Measurements from ENCODE around the gene CYP11A1.

The CYP11A1 gene

GRCh38 chr15:74315626-74316025 is 51.8 kb downstream of the CYP11A1 start:
- Mint-ChIP-seq H3K27ac (peak overlapping the region; percentile 56), H3K4me3 (peak overlapping the region; percentile 21), H3K36me3 (no peaks in the 10 kb centered on the region), H3K9me3 (no peaks in the 10 kb centered on the region), H3K4me1 (peaks cover 24% of the 10 kb centered on the region), H3K27me3 (no peaks in the 10 kb centered on the region)
- DNase-seq (ENCODE audit: low spot score in 2 of 2) (no peak), ATAC-seq (ENCODE audit: low read depth) (no peak)

GRCh38 chr15:74314795-74315438 is 52.5 kb downstream of the CYP11A1 start:
- Mint-ChIP-seq H3K4me1 (peaks cover 23% of the 10 kb centered on the region), H3K36me3 (no peaks in the 10 kb centered on the region), H3K27me3 (peaks cover under 1% of the 10 kb centered on the region), H3K9me3 (no peaks in the 10 kb centered on the region), H3K4me3 (no peak overlapping the region), H3K27ac (peak overlapping the region; percentile 56)
- DNase-seq (ENCODE audit: low spot score in 2 of 2) (no peak), ATAC-seq (ENCODE audit: low read depth) (no peak)

- Mint-ChIP-seq H3K4me1 (peaks cover 22% of the 10 kb centered on the region), H3K4me3 (no peak overlapping the region), H3K27me3 (peaks cover 5% of the 10 kb centered on the region), H3K36me3 (no peaks in the 10 kb centered on the region), H3K9me3 (no peaks in the 10 kb centered on the region), H3K27ac (no peak overlapping the region)
- ATAC-seq (ENCODE audit: low read depth) (no peak), DNase-seq (ENCODE audit: low spot score in 2 of 2) (no peak)
These were observed 53.6 kb downstream of the CYP11A1 start for GRCh38 chr15:74313889-74314288.

GRCh38 chr15:74312445-74313007 is 54.9 kb downstream of the CYP11A1 start:
- Mint-ChIP-seq H3K4me3 (no peak overlapping the region), H3K9me3 (no peaks in the 10 kb centered on the region), H3K36me3 (no peaks in the 10 kb centered on the region), H3K27me3 (peaks cover 10% of the 10 kb centered on the region), H3K27ac (no peak overlapping the region), H3K4me1 (peaks cover 13% of the 10 kb centered on the region)
- DNase-seq (ENCODE audit: low spot score in 2 of 2), result no peak
- ATAC-seq (ENCODE audit: low read depth), result no peak

GRCh38 chr15:74311734-74312444 is 55.6 kb downstream of the CYP11A1 start:
- ATAC-seq (ENCODE audit: low read depth) (no peak), DNase-seq (ENCODE audit: low spot score in 2 of 2) (no peak)
- Mint-ChIP-seq H3K27ac (no peak overlapping the region), H3K9me3 (no peaks in the 10 kb centered on the region), H3K36me3 (no peaks in the 10 kb centered on the region), H3K27me3 (peaks cover 14% of the 10 kb centered on the region), H3K4me1 (peaks cover 10% of the 10 kb centered on the region), H3K4me3 (no peak overlapping the region)

GRCh38 chr15:74307827-74308811 is 59.3 kb downstream of the CYP11A1 start:
- no peaks in the 10 kb centered on the region for H3K4me1 Mint-ChIP-seq
- no peak overlapping the region for H3K4me3 Mint-ChIP-seq
- H3K27me3 Mint-ChIP-seq, result peaks cover 32% of the 10 kb centered on the region
- no peaks in the 10 kb centered on the region for H3K9me3 Mint-ChIP-seq
- H3K36me3 Mint-ChIP-seq, result no peaks in the 10 kb centered on the region
- no peak overlapping the region for H3K27ac Mint-ChIP-seq
- peak in 1 of 2 donors; percentile 28 for DNase-seq (ENCODE audit: low spot score in 2 of 2)
- ATAC-seq (ENCODE audit: low read depth), result peak; percentile 70

- ATAC-seq (ENCODE audit: low read depth) (no peak), DNase-seq (ENCODE audit: low spot score in 2 of 2) (no peak)
- no peaks in the 10 kb centered on the region for H3K9me3 Mint-ChIP-seq
- H3K27me3 Mint-ChIP-seq, result peaks cover 36% of the 10 kb centered on the region
- peaks cover 2% of the 10 kb centered on the region for H3K4me1 Mint-ChIP-seq
- no peaks in the 10 kb centered on the region for H3K36me3 Mint-ChIP-seq
- no peak overlapping the region for H3K27ac Mint-ChIP-seq
- no peak overlapping the region for H3K4me3 Mint-ChIP-seq
These were observed 60.6 kb downstream of the CYP11A1 start for GRCh38 chr15:74306781-74307217.

- Mint-ChIP-seq H3K4me3 (no peak overlapping the region), H3K36me3 (no peaks in the 10 kb centered on the region), H3K4me1 (peaks cover 2% of the 10 kb centered on the region), H3K27me3 (peaks cover 42% of the 10 kb centered on the region), H3K9me3 (no peaks in the 10 kb centered on the region), H3K27ac (no peak overlapping the region)
- DNase-seq (ENCODE audit: low spot score in 2 of 2) (no peak), ATAC-seq (ENCODE audit: low read depth) (no peak)
These were observed 61.8 kb downstream of the CYP11A1 start for GRCh38 chr15:74305687-74306086.

GRCh38 chr15:74304431-74304830 is 63.0 kb downstream of the CYP11A1 start:
- H3K36me3 Mint-ChIP-seq, result no peaks in the 10 kb centered on the region
- ATAC-seq (ENCODE audit: low read depth), result no peak
- H3K4me3 Mint-ChIP-seq, result no peak overlapping the region
- no peak for DNase-seq (ENCODE audit: low spot score in 2 of 2)
- H3K9me3 Mint-ChIP-seq, result no peaks in the 10 kb centered on the region
- H3K4me1 Mint-ChIP-seq, result peaks cover 2% of the 10 kb centered on the region
- no peak overlapping the region for H3K27ac Mint-ChIP-seq
- peaks cover 47% of the 10 kb centered on the region for H3K27me3 Mint-ChIP-seq

- Mint-ChIP-seq H3K27ac (no peak overlapping the region), H3K36me3 (no peaks in the 10 kb centered on the region), H3K4me1 (peaks cover 2% of the 10 kb centered on the region), H3K4me3 (no peak overlapping the region), H3K9me3 (no peaks in the 10 kb centered on the region), H3K27me3 (peaks cover 44% of the 10 kb centered on the region)
- ATAC-seq (ENCODE audit: low read depth) (no peak), DNase-seq (ENCODE audit: low spot score in 2 of 2) (no peak)
These were observed 63.6 kb downstream of the CYP11A1 start for GRCh38 chr15:74303741-74304309.

- DNase-seq (ENCODE audit: low spot score in 2 of 2), result peak in 1 of 2 donors; percentile 33
- no peaks in the 10 kb centered on the region for H3K36me3 Mint-ChIP-seq
- H3K27ac Mint-ChIP-seq, result no peak overlapping the region
- no peak for ATAC-seq (ENCODE audit: low read depth)
- no peak overlapping the region for H3K4me3 Mint-ChIP-seq
- peaks cover 2% of the 10 kb centered on the region for H3K4me1 Mint-ChIP-seq
- peaks cover 41% of the 10 kb centered on the region for H3K27me3 Mint-ChIP-seq
- H3K9me3 Mint-ChIP-seq, result no peaks in the 10 kb centered on the region
These were observed 64.6 kb downstream of the CYP11A1 start for GRCh38 chr15:74302821-74303359.

GRCh38 chr15:74301583-74302361 is 65.7 kb downstream of the CYP11A1 start:
- H3K4me1 Mint-ChIP-seq, result peaks cover 2% of the 10 kb centered on the region
- H3K9me3 Mint-ChIP-seq, result no peaks in the 10 kb centered on the region
- H3K4me3 Mint-ChIP-seq, result no peak overlapping the region
- ATAC-seq (ENCODE audit: low read depth) (no peak), DNase-seq (ENCODE audit: low spot score in 2 of 2) (no peak)
- H3K36me3 Mint-ChIP-seq, result no peaks in the 10 kb centered on the region
- H3K27me3 Mint-ChIP-seq, result peaks cover 34% of the 10 kb centered on the region
- H3K27ac Mint-ChIP-seq, result no peak overlapping the region

Measured in memory B cell (primary cell).